ENCODE measurements around the gene GSN. TPM values are rescaled to one million over a fixed set of nuclear protein-coding genes. Genes with fewer than 3 reads are reported as not detected.

GSN gene
- total and polyA plus RNA-seq, 9 of the 15 experiments (the other 6 are each of a cell fraction or from before 2014, with no cell fraction given): 0.39 to 16.6 (median 8.2) TPM

- peak in 1 of 3 experiments; percentile 73; a peak in 2 of 6 replicates for TF ChIP-seq ZBTB11 (CRISPR knock-in tag; IDR thresholded peaks at IDR 0.05)
- TF ChIP-seq SRF (CRISPR knock-in tag; IDR thresholded peaks at IDR 0.05): no peak
- TF ChIP-seq ETV5 (CRISPR knock-in tag; IDR thresholded peaks at IDR 0.05; ENCODE audit: low read depth): 0 out of 2 replicates have a peak, but pooled peaks have one; percentile 40
- TF ChIP-seq TEAD2 (tag; IDR thresholded peaks at IDR 0.05): 0 out of 2 replicates have a peak, but pooled peaks have one; percentile 13
- peak; percentile 59; the same call in 1 of the 2 replicates for TF ChIP-seq ZNF592 (IDR thresholded peaks at IDR 0.05)
- no peak for TF ChIP-seq MXD1 (CRISPR knock-in tag; IDR thresholded peaks at IDR 0.05; ENCODE audit: borderline replicate concordance, poor library complexity, severe bottlenecking)
- no peak for TF ChIP-seq TFAM (CRISPR knock-in tag; conservative IDR thresholded peaks at IDR 0.05)
- no peak for TF ChIP-seq THRB (CRISPR knock-in tag; conservative IDR thresholded peaks at IDR 0.05)
- 0 out of 2 replicates have a peak, but pooled peaks have one; percentile 49 for TF ChIP-seq ZBTB9 (CRISPR knock-in tag; IDR thresholded peaks at IDR 0.05)
- no peak for TF ChIP-seq ZNF224 (CRISPR knock-in tag; IDR thresholded peaks at IDR 0.05)
- no peak for TF ChIP-seq ZNF778 (CRISPR knock-in tag; IDR thresholded peaks at IDR 0.05)
- no peak for TF ChIP-seq NR4A1 (CRISPR knock-in tag; IDR thresholded peaks at IDR 0.05)
- TF ChIP-seq NR4A1 (tag; IDR thresholded peaks at IDR 0.05): peak; percentile 24; the same call in 1 of the 2 replicates
- no peak for TF ChIP-seq TAF1 (IDR thresholded peaks at IDR 0.05; ENCODE audit: control insufficient read depth, extremely low read depth, insufficient read depth, low read length, severe bottlenecking)
Observed at GRCh38 chr9:121285835-121286687, 18.1 kb downstream of the GSN start (continued).

All from K562 (cell line).